SK-N-SH (cell line): ENCODE data around the gene CYP2F1. TPM values are rescaled to one million over a fixed set of nuclear protein-coding genes. Genes with fewer than 3 reads are reported as not detected.
"Not testable (repeated sequence)": the region's sequence is repeated elsewhere in the genome, so short reads cannot be mapped to it uniquely, and the experiment has no call there.

Experiments
- CTCF ChIA-PET: fragments of 300-600, 350-600 bp; formaldehyde crosslinking; extraction: SDS; loops from one replicate; lab custom pipeline; 2021; lab: Yijun Ruan, JAX
- POLR2A ChIA-PET: fragments of 350-600 bp; sonication (Branson Sonifier 250); formaldehyde crosslinking; extraction: SDS; loops from one replicate; lab custom pipeline; 2020; ENCODE audit warnings: antibody characterized with exemption, inconsistent platforms; lab: Yijun Ruan, JAX
- DNase-seq: peaks from one replicate; pipeline ENCODE4 v3.0.0; 2012
- H2AFZ ChIP-seq: fragments of 200-600 bp; sonication (generic); 2 replicates; pipeline ENCODE4 v1.8.1; 2016; ENCODE audit warnings: antibody characterized with exemption, mild to moderate bottlenecking, low read depth
- H3F3A ChIP-seq: fragments of 200-600 bp; sonication (generic); replicated peaks from 2 replicates; pipeline ENCODE3; 2016; ENCODE audit warnings: antibody characterized with exemption, mild to moderate bottlenecking; ENCODE audit not compliant: insufficient read depth
- H3K27ac ChIP-seq, 2 experiments: fragments of 200-500 bp in 1 of 2; fragments of 200-600 bp in 1 of 2; sonication (Bioruptor generic) in 1 of 2; sonication (generic), shearing (Covaris generic) in 1 of 2; 2 replicates each; pipeline versions ENCODE4 v1.5.1 to v1.6.1; 2014 to 2016; ENCODE audit warnings: low read depth in 2 of 2, inconsistent platforms in 1 of 2, low read length in 1 of 2, mild to moderate bottlenecking in 1 of 2, mixed read lengths in 1 of 2
- H3K27me3 ChIP-seq: fragments of 200-600 bp; sonication (generic), shearing (Covaris generic); 2 replicates; pipeline ENCODE4 v1.6.1; 2016; ENCODE audit warnings: mixed run types; ENCODE audit not compliant: insufficient read depth
- H3K36me3 ChIP-seq, 2 experiments: fragments of 200-500 bp in 1 of 2; fragments of 200-600 bp in 1 of 2; sonication (Bioruptor generic) in 1 of 2; sonication (generic) in 1 of 2; replicated peaks in 1 of 2; 2 replicates each; pipeline versions ENCODE3 to v1.5.1; 2014 to 2016; ENCODE audit warnings: low read length in 1 of 2, mild to moderate bottlenecking in 1 of 2; ENCODE audit not compliant: insufficient read depth in 2 of 2, control insufficient read depth in 1 of 2
- H3K4me1 ChIP-seq, 2 experiments: fragments of 200-500 bp in 1 of 2; fragments of 200-600 bp in 1 of 2; sonication (Bioruptor generic) in 1 of 2; sonication (generic), shearing (Covaris generic) in 1 of 2; 2 replicates each; pipeline versions ENCODE4 v1.5.1 to v1.6.1; 2014 to 2016; ENCODE audit warnings: low read depth in 1 of 2, low read length in 1 of 2, mixed run types in 1 of 2; ENCODE audit not compliant: insufficient read depth in 2 of 2, control insufficient read depth in 1 of 2
- H3K4me2 ChIP-seq: fragments of 200-600 bp; sonication (generic), shearing (Covaris generic); 2 replicates; pipeline ENCODE4 v1.6.1; 2017; ENCODE audit warnings: mixed run types
- H3K4me3 ChIP-seq, 2 experiments: fragments of 200-500 bp in 1 of 2; fragments of 200-600 bp in 1 of 2; sonication (Bioruptor generic) in 1 of 2; sonication (generic), shearing (Covaris generic) in 1 of 2; 2 replicates each; pipeline versions ENCODE4 v1.5.1 to v1.8.1; 2014 to 2016; ENCODE audit warnings: low read depth in 2 of 2, inconsistent platforms in 1 of 2, low read length in 1 of 2, mild to moderate bottlenecking in 1 of 2, mixed read lengths in 1 of 2, moderate library complexity in 1 of 2
- H3K79me2 ChIP-seq: fragments of 200-600 bp; sonication (generic); 2 replicates; pipeline ENCODE4 v1.8.1; 2017; ENCODE audit warnings: mild to moderate bottlenecking; ENCODE audit not compliant: insufficient read depth
- H3K9ac ChIP-seq: fragments of 200-600 bp; sonication (generic); 2 replicates; pipeline ENCODE4 v1.6.1; 2017; ENCODE audit warnings: mixed run types
- H3K9me2 ChIP-seq: fragments of 200-600 bp; sonication (generic); 2 replicates; pipeline ENCODE4 v1.6.1; 2017; ENCODE audit warnings: mixed run types
- H3K9me3 ChIP-seq: fragments of 200-600 bp; sonication (generic); 2 replicates; pipeline ENCODE4 v1.6.1; 2017; ENCODE audit warnings: mixed run types, mild to moderate bottlenecking, moderate library complexity
- H4K20me1 ChIP-seq: fragments of 200-600 bp; sonication (generic); 2 replicates; pipeline ENCODE4 v1.6.1; 2017; ENCODE audit warnings: mild to moderate bottlenecking, mixed run types; ENCODE audit not compliant: insufficient read depth
- EP300 ChIP-seq, 2 experiments: IDR thresholded peaks; 2 replicates each; pipeline versions ENCODE4 v1.4.0 to v1.6.1; 2012; ENCODE audit warnings: borderline replicate concordance in 1 of 2, low read depth in 1 of 2, low read length in 1 of 2
- FOXJ3 ChIP-seq: sonication (generic); formaldehyde crosslinking; IDR thresholded peaks from 2 replicates; pipeline ENCODE4 v1.5.1; 2020; ENCODE audit warnings: mild to moderate bottlenecking, missing genetic modification reagents
- GABPA ChIP-seq: IDR thresholded peaks from 2 replicates; pipeline ENCODE4 v1.4.0; 2012; ENCODE audit warnings: low read depth, mild to moderate bottlenecking
- GATA2 ChIP-seq: sonication (generic); formaldehyde crosslinking; IDR thresholded peaks from 2 replicates; pipeline ENCODE4 v1.5.0; 2020; ENCODE audit warnings: mild to moderate bottlenecking, missing genetic modification reagents
- IRF3 ChIP-seq: fragments of 150-350 bp; IDR thresholded peaks from 2 replicates; pipeline ENCODE4 v1.6.1; 2016; ENCODE audit warnings: mild to moderate bottlenecking, low read depth, low read length
- JUND ChIP-seq: IDR thresholded peaks from 2 replicates; pipeline ENCODE4 v1.4.0; 2012
- PBX3 ChIP-seq: IDR thresholded peaks from 2 replicates; pipeline ENCODE4; 2012
- POLR2AphosphoS5 ChIP-seq: IDR thresholded peaks from 2 replicates; pipeline ENCODE4 v1.6.1; 2012; ENCODE audit warnings: low read depth, low read length
- RAD21 ChIP-seq: IDR thresholded peaks from 2 replicates; pipeline ENCODE4 v1.6.1; 2012; ENCODE audit warnings: mild to moderate bottlenecking, low read length
- RCOR1 ChIP-seq: fragments of 150-350 bp; IDR thresholded peaks from 2 replicates; pipeline ENCODE4 v1.6.1; 2017; ENCODE audit warnings: antibody characterized with exemption, low read length
- REST ChIP-seq: IDR thresholded peaks from 2 replicates; pipeline ENCODE4 v1.6.1; 2012; ENCODE audit warnings: mild to moderate bottlenecking, low read depth, low read length, moderate library complexity
- RXRA ChIP-seq: IDR thresholded peaks from 2 replicates; pipeline ENCODE4 v1.4.0; 2012; ENCODE audit warnings: low read depth, mild to moderate bottlenecking, borderline replicate concordance
- SMC3 ChIP-seq: IDR thresholded peaks from 2 replicates; pipeline ENCODE4 v1.6.1; 2012; ENCODE audit warnings: low read depth, low read length, improper control_type of control experiment
- TAF1 ChIP-seq: IDR thresholded peaks from 2 replicates; pipeline ENCODE4 v1.6.1; 2012; ENCODE audit warnings: low read depth, mild to moderate bottlenecking, low read length, moderate library complexity, borderline replicate concordance
- TCF12 ChIP-seq: IDR thresholded peaks from 2 replicates; pipeline ENCODE4 v1.4.0; 2012
- USF1 ChIP-seq: IDR thresholded peaks from 2 replicates; pipeline ENCODE4 v1.4.0; 2012; ENCODE audit warnings: low read depth, borderline replicate concordance
- USF2 ChIP-seq: fragments of 150-350 bp; IDR thresholded peaks from 2 replicates; pipeline ENCODE4 v1.6.1; 2017; ENCODE audit warnings: antibody characterized with exemption, low read length, low read depth, borderline replicate concordance
- YY1 ChIP-seq: IDR thresholded peaks from 2 replicates; pipeline ENCODE4 v1.4.0; 2012; ENCODE audit warnings: low read depth, mild to moderate bottlenecking
- ZBTB33 ChIP-seq: IDR thresholded peaks from 2 replicates; pipeline ENCODE4 v1.4.0; 2012; ENCODE audit warnings: low read depth, borderline replicate concordance
- WGBS: methylation state at CpG from one replicate; pipeline ENCODE4 v1.1.6; 2017; ENCODE audit warnings: low lambda C conversion rate; 5-methylcytosine and 5-hydroxymethylcytosine counted together
- polyA plus RNA-seq, 3 experiments: library from polyadenylated mRNA; depleted of rRNA; stranded (reverse); fragments of >200 nt; gene quantifications; 2 replicates each; pipeline ENCODE4 v1.2.3, GENCODE V29; 2012

The CYP2F1 gene
- polyA plus RNA-seq, 1 of the 3 experiments (the other 2 are of a cell fraction): not detected

GRCh38 chr19:41149831-41150230, 35.6 kb downstream of the CYP2F1 start:
- no peaks in the 10 kb centered on the region for H3K9me2 ChIP-seq
- CTCF ChIA-PET: no interaction called here
- POLR2A ChIA-PET: no interaction called here
- H4K20me1 ChIP-seq: no peaks in the 10 kb centered on the region
- no peaks in the 10 kb centered on the region for H3K36me3 ChIP-seq
- no peak for TF ChIP-seq USF2
- TF ChIP-seq USF1: no peak
- TF ChIP-seq JUND: no peak
- no peak for TF ChIP-seq FOXJ3 (CRISPR knock-in tag)
- no peak for TF ChIP-seq TCF12
- TF ChIP-seq RXRA: no peak
- TF ChIP-seq SMC3: no peak
- TF ChIP-seq RCOR1: no peak
- TF ChIP-seq GABPA: no peak
- TF ChIP-seq IRF3: no peak
- TF ChIP-seq YY1: no peak
- TF ChIP-seq RAD21: no peak
- TF ChIP-seq POLR2AphosphoS5: no peak
- no peak for TF ChIP-seq EP300 (IDR thresholded peaks at IDR 0.05; ENCODE audit: borderline replicate concordance in 1 of 2, low read depth in 1 of 2, low read length in 1 of 2)
- no peak for TF ChIP-seq REST
- TF ChIP-seq PBX3: no peak
- TF ChIP-seq GATA2: no peak
- TF ChIP-seq TAF1: no peak
- TF ChIP-seq ZBTB33: no peak
- no peaks in the 10 kb centered on the region for H3K9me3 ChIP-seq
- no peak overlapping the region for H3K9ac ChIP-seq
- no peak for DNase-seq
- no peak overlapping the region for H3K4me3 ChIP-seq
- WGBS: 37% methylated on average over 2 of the region's 2 CpGs
- no peak overlapping the region for H3K4me2 ChIP-seq
- H2AFZ ChIP-seq: no peak overlapping the region
- no peaks in the 10 kb centered on the region for H3K79me2 ChIP-seq
- no peaks in the 10 kb centered on the region for H3K4me1 ChIP-seq
- no peak overlapping the region for H3K27ac ChIP-seq
- H3K27me3 ChIP-seq: peaks cover 76% of the 10 kb centered on the region
- no peaks in the 10 kb centered on the region for H3F3A ChIP-seq

- H3K9ac ChIP-seq, H3K4me1 ChIP-seq, H3K27ac ChIP-seq, DNase-seq, CTCF ChIA-PET, H3K9me3 ChIP-seq, H3K4me2 ChIP-seq, H3K36me3 ChIP-seq, H3F3A ChIP-seq, POLR2A ChIA-PET, H3K4me3 ChIP-seq, H3K79me2 ChIP-seq, H2AFZ ChIP-seq, H3K9me2 ChIP-seq, H4K20me1 ChIP-seq: not testable (repeated sequence)
- 61% methylated on average over 7 of the region's 7 CpGs for WGBS
- peaks cover 69% of the 10 kb centered on the region for H3K27me3 ChIP-seq
Measured at GRCh38 chr19:41150986-41151385, 36.8 kb downstream of the CYP2F1 start.
